Measurements from ENCODE around the gene CHCT1.

- TF ChIP-seq CTCF (IDR thresholded peaks at IDR 0.05), result no peak
- TF ChIP-seq POLR2A (IDR thresholded peaks at IDR 0.05), result no peak
Observed at GRCh38 chr17:60403962-60404361, 18.3 kb upstream of the CHCT1 start.
